ENCODE data around the gene OR2L3.
"Not testable (repeated sequence)": the region's sequence is repeated elsewhere in the genome, so short reads cannot be mapped to it uniquely, and the experiment has no call there.

The OR2L3 gene, protein sequence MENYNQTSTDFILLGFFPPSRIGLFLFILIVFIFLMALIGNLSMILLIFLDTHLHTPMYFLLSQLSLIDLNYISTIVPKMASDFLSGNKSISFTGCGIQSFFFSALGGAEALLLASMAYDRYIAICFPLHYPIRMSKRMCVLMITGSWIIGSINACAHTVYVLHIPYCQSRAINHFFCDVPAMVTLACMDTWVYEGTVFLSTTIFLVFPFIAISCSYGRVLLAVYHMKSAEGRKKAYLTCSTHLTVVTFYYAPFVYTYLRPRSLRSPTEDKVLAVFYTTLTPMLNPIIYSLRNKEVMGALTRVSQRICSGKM

DNA sequence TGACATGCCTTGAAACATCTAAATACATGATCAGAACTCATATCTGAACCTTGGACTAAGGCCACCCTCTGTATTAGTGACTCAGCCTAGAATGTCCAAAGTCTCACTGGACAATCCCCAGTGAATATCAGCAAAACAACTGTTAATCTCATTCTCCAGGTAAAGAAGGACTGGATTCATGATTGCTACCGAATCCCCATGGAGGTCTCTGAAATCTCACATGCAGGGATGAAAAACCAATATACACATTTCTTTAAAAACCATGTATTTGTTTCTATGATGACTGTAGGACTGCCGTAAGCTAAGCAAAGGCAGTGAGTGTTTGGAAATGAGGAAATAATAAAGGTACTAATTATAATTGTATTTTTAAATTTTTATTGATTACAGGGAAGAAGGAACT, at the start of gene OR2L3:
OR2L3 (plus strand) TSS at position 301 of the 400 bp plus-strand sequence. CDS start 13,846 bp downstream, outside the sequence.
- DNase-seq: no peak

- DNase-seq: no peak
Observed at GRCh38 chr1:247998811-247999210, 47.8 kb upstream of the OR2L3 start.

- no peak for DNase-seq
Observed at GRCh38 chr1:248000169-248000568, 46.5 kb upstream of the OR2L3 start.

DNA sequence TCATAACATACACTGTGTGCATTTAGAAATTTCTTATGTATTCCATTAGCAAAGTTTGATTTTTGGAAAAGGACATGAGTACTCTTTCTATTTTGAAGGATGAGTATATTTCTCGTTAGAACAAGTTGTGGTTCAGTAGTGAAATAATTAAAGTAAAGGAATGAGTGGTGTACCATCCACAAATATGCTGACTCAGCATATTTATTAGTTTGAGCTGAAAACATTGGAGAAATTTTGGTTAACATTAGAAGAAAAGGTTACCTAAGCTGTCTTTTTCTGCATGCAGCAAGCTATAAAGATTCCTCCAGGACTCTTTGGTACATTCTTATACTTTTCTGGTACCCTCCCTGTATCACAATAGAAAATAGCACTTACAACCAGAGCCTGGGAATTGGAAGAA, 38.9 kb upstream of the OR2L3 start:
- DNase-seq: no peak

DNA sequence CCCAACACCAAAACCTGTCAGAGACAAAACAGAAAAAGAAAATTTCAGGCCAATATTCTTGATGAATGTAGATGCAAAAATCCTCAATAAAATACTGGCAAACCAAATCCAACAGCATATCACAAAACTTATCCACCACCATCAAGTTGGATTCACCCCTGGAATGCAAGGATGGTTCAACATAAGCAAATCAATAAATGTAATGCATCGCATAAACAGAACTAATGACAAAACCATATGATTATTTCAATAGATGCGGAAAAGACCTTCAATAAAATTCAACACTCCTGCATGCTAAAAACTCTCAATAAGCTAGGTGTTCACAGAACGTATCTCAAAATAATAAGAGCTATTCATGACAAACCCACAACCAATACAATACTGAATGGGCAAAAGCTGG, 37.0 kb upstream of the OR2L3 start:
- DNase-seq: no peak

- no peak for DNase-seq
Observed at GRCh38 chr1:248013229-248013710, 33.4 kb upstream of the OR2L3 start, which contains the start of gene OR2L5. OR2L5 (plus strand) TSS chr1:248013660; CDS start chr1:248021948, 8,288 bp downstream.

DNA sequence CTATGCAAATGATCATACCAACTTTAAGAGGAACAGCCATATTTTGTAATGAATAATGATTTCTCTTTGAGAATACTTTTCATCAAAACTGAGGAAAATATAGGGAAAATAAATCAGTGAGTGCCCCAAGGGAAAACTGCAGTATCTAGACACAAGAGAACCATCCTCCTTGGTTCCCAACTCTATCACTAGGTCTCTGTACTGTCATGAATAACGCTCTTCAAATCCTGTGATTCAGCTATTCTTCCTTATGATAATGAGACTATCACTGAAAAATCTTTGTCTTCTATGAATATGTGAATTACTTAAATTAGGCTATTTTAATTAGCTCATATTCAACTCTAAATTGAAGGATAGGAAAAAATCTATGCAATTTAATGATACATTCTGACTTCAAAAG, 30.8 kb upstream of the OR2L3 start:
- DNase-seq: no peak

DNA sequence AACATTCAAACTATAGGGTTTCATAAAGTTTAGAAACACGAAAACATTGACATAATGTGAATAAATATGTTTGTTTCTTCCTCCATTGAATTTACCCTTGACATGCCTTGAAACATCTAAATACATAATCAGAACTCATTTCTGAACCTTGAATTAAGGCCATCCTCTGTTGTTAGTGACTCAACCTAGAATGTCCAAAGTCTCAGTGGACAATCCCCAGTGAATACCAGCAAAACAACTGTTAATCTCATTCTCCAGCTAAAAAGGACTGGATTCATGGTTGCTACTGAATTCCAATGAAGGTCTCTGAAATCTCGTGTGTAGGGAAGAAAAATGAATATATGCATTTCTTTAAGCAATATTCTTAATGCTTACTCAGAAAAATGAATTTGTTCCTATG, 16.9 kb upstream of the OR2L3 start, which contains the start of gene OR2L2:
OR2L2 (plus strand) TSS at position 301 of the 400 bp plus-strand sequence. CDS start 8,198 bp downstream, outside the sequence.
- DNase-seq: no peak

- no peak for DNase-seq
Observed at GRCh38 chr1:248045209-248045608, 1.4 kb upstream of the OR2L3 start.

DNA sequence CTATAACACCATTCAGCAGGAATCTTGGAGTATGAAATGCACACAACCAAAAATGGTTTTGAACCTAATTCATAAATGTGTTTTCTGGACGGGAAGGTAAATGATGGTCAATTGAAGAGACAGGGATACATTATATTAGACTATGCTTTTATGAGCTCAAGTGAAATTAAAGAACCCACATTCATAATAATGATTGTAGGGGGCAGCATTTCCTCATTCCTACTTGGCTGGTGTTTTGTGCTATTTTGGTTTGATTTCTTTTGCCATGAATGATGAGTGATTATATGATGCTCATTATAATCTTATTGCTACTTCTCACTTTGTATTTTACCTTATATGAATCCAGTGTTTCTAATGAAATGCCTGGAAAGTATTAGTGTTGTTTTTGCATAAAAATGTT, 372 bp downstream of the OR2L3 start:
- no peak for DNase-seq

DNA sequence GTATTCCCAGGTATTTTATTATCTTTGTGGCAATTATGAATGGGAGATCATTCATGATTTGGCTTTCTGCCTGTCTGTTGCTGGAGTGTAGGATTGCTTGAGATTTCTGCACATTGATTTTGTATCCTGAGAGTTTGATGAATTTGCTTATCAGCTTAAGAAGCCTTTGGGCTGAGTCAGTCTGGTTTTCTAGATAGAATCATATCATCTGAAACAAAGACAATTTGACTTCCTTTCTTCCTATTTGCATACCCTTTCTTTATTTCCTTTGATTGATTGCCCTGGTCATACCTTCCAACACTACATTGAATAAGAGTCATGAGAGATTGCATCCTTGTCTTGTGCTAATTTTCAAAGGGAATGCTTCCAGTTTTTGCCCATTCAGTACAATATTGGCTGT, 8.0 kb downstream of the OR2L3 start:
- DNase-seq: no peak

DNA sequence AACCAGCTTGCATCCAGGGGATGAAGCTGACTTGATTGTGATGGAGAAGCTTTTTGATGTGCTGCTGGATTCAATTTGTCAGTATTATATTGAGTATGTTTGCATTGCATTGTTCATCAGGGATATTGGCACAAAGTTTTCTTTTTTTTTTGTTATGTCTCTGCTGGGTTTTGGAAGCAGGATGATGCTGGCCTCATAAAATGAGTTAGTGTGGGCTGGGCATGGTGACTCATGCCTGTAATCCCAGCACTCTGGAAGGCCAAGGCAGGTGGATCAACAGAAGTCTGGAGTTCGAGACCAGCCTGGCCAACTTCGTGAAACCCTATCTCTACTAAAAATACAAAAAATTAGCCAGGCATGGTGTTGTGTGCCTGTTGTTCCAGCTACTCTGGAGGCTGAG, 8.6 kb downstream of the OR2L3 start:
- no peak for DNase-seq

- DNase-seq: no peak
Observed at GRCh38 chr1:248065071-248065470, 18.4 kb downstream of the OR2L3 start.

GRCh38 chr1:248065604-248066003, 19.0 kb downstream of the OR2L3 start:
- no peak for DNase-seq

DNA sequence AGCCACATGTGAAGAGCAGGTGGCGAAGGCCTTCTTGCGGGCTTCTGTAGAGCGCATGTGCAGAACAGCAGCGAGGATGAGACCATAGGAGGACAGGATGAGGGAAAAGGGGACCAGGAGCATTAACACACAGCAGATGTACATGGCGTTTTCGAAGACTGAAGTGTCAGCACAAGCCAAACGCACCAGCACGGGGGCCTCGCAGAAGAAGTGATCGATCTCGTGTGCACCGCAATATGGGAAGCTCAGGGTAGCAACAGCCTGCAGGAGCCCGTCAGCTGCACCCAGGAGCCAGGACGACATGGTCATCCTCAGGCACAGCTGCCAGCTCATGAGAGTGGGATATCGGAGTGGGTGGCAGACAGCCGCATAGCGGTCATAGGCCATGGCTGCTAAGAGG, 37.2 kb downstream of the OR2L3 start:
- not testable (repeated sequence) for DNase-seq

- DNase-seq: no peak
Observed at GRCh38 chr1:248094884-248095283, 48.2 kb downstream of the OR2L3 start, which contains the start of gene OR2L13. OR2L13 (plus strand) TSS chr1:248095184; CDS start chr1:248099376, 4,192 bp downstream.

- DNase-seq: no peak
Observed at GRCh38 chr1:248098529-248098928, 51.9 kb downstream of the OR2L3 start.

GRCh38 chr1:248102847-248103246, 56.2 kb downstream of the OR2L3 start:
- no peak for DNase-seq

DNA sequence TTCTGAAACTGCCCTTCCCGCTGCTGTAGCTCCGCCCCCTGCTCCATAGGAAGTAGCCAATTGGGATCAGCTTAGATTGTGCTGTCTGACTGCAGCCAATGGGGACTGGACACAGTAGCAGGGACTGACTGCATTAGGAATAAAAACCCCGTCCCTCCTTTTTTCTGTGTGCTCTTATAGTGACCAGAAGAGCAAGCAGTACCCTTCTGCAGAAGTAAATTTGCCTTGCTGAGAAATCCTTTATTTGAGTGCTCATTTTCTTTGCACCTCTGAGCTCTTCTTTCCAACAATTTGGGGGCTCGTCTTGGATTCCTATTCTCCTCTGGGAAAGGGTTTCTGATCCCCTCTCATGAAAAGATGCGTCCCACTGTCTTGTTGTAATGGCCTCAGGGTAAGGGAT, 64.5 kb downstream of the OR2L3 start:
- DNase-seq: no peak
